ENCODE measurements around the gene EIF4A2. TPM values are rescaled to one million over a fixed set of nuclear protein-coding genes. Genes with fewer than 3 reads are reported as not detected.

Gene EIF4A2
- total RNA-seq, 1 donor from 2014 or later, result 322 TPM

DNA sequence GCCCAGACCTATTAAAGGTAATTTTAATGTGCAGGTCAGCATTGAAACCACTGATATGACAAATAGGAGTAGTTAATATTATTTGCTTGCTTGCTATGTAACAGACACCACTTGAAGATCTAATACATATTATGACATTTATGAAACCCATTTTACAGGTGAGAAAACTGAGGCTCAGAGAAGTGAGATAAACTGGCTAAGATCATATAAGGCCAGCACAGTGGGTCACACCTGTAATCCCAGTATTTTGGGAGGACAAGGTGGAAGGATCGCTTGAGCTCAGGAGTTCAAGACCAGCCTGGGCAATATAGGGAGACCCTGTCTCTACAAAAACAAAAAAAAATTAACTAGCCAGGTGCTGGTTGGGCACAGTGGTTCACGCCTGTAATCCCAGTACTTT, 33.1 kb upstream of the EIF4A2 start:
- Mint-ChIP-seq H3K4me1 (ENCODE audit: low read depth) (peaks cover 16% of the 10 kb centered on the region), H3K9me3 (ENCODE audit: low read depth) (no peaks in the 10 kb centered on the region), H3K27ac (ENCODE audit: unreplicated experiment) (no peak overlapping the region), H3K4me3 (ENCODE audit: unreplicated experiment) (no peak overlapping the region), H3K36me3 (ENCODE audit: low read depth) (no peaks in the 10 kb centered on the region), H3K27me3 (ENCODE audit: low read depth) (no peaks in the 10 kb centered on the region)
- TF ChIP-seq, protein P1, sequence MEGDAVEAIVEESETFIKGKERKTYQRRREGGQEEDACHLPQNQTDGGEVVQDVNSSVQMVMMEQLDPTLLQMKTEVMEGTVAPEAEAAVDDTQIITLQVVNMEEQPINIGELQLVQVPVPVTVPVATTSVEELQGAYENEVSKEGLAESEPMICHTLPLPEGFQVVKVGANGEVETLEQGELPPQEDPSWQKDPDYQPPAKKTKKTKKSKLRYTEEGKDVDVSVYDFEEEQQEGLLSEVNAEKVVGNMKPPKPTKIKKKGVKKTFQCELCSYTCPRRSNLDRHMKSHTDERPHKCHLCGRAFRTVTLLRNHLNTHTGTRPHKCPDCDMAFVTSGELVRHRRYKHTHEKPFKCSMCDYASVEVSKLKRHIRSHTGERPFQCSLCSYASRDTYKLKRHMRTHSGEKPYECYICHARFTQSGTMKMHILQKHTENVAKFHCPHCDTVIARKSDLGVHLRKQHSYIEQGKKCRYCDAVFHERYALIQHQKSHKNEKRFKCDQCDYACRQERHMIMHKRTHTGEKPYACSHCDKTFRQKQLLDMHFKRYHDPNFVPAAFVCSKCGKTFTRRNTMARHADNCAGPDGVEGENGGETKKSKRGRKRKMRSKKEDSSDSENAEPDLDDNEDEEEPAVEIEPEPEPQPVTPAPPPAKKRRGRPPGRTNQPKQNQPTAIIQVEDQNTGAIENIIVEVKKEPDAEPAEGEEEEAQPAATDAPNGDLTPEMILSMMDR (IDR thresholded peaks at IDR 0.05), result no peak
- DNase-seq (ENCODE audit: low spot score), result no peak

DNA sequence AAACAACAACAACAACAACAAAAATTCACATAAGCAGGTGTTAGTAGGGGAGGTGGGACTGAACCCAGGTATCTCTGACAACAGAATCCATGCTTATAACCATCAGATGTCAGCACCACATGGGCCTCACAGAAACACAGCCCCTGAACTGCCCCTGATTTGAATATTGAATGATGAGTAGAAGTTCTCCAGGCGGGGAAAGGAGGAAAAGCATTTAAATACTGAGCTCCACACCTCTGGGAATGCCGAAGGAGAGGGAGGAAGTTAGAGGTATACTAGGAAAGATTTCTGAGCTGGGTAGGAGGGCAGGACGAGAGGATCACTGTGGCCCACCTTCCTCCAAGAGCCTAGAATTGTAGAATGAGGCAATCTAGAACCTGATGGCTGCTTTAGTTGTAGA, 31.9 kb upstream of the EIF4A2 start:
- H3K4me3 Mint-ChIP-seq (ENCODE audit: unreplicated experiment), result no peak overlapping the region
- H3K27ac Mint-ChIP-seq (ENCODE audit: unreplicated experiment), result no peak overlapping the region
- H3K9me3 Mint-ChIP-seq (ENCODE audit: low read depth), result no peaks in the 10 kb centered on the region
- TF ChIP-seq, protein P1 (IDR thresholded peaks at IDR 0.05), result no peak
- H3K4me1 Mint-ChIP-seq (ENCODE audit: low read depth), result peaks cover 9% of the 10 kb centered on the region
- no peak for DNase-seq (ENCODE audit: low spot score)
- no peaks in the 10 kb centered on the region for H3K36me3 Mint-ChIP-seq (ENCODE audit: low read depth)
- no peaks in the 10 kb centered on the region for H3K27me3 Mint-ChIP-seq (ENCODE audit: low read depth)

DNA sequence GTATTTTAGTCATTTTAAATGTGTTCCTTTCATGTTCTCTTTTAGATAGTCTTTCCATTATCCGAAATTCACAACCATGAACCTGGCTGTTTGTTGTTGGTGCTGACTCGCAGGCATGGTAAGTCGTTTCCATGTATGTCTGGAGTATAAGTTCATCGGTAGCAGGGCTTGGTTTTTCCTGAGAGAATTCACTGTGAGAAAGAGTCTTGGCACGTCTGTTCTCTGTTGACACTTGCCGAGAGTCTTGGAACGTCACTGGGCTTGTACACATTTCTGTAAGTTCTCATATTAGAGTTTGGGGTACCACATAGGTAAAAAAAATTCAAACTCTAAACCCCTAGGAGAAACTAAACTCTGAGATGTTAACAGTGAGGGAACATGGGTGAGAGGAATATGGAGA, 29.4 kb upstream of the EIF4A2 start:
- no peak for DNase-seq (ENCODE audit: low spot score)
- no peaks in the 10 kb centered on the region for H3K36me3 Mint-ChIP-seq (ENCODE audit: low read depth)
- peaks cover 2% of the 10 kb centered on the region for H3K27me3 Mint-ChIP-seq (ENCODE audit: low read depth)
- H3K4me1 Mint-ChIP-seq (ENCODE audit: low read depth), result peaks cover 9% of the 10 kb centered on the region
- H3K9me3 Mint-ChIP-seq (ENCODE audit: low read depth), result no peaks in the 10 kb centered on the region
- no peak overlapping the region for H3K27ac Mint-ChIP-seq (ENCODE audit: unreplicated experiment)
- TF ChIP-seq, protein P1 (IDR thresholded peaks at IDR 0.05), result no peak
- no peak overlapping the region for H3K4me3 Mint-ChIP-seq (ENCODE audit: unreplicated experiment)

DNA sequence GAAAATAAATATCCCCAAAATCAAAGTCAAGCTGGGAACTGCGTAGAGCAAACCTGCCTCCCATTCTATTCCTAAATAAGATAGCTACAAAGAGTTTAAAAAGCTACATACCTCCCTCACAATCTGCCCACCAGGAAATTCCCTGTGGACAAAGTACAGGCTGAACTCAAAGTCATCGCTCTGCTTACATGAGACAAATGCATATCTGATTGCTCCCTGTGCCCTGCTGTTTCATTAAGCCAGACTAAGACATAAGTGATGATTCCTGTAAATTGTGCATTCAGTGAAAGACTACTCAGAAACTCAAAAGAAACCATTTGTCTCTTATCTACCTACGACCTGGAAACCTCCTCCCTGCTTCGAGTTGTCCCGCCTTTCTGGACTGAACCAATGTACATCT, 28.5 kb upstream of the EIF4A2 start:
- Mint-ChIP-seq H3K4me3 (ENCODE audit: unreplicated experiment) (no peak overlapping the region), H3K4me1 (ENCODE audit: low read depth) (peaks cover 9% of the 10 kb centered on the region), H3K27ac (ENCODE audit: unreplicated experiment) (no peak overlapping the region), H3K9me3 (ENCODE audit: low read depth) (no peaks in the 10 kb centered on the region), H3K27me3 (ENCODE audit: low read depth) (peaks cover 2% of the 10 kb centered on the region), H3K36me3 (ENCODE audit: low read depth) (no peaks in the 10 kb centered on the region)
- TF ChIP-seq, protein P1 (IDR thresholded peaks at IDR 0.05), result no peak
- DNase-seq (ENCODE audit: low spot score), result no peak

DNA sequence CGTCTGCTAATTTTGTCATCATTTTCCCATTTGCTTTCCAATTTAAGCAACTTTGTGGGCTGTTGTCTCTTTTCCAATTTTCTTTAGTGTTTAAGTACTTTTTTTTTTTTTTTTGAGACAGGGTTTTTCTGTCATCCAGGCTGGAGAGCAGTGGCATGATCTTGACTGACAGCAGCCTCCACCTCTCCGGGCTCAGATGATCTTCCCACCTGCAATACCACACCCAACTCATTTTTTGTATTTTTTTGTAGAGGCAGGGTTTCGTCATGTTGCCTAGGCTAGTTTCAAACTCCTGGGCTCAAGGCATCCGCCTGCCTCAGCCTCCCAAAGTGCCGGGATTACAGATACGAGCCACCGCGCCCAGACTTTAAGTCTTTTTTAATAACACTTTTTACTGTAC, 26.2 kb upstream of the EIF4A2 start:
- H3K4me1 Mint-ChIP-seq (ENCODE audit: low read depth), result peaks cover 9% of the 10 kb centered on the region
- H3K4me3 Mint-ChIP-seq (ENCODE audit: unreplicated experiment), result no peak overlapping the region
- TF ChIP-seq, protein P1 (IDR thresholded peaks at IDR 0.05), result no peak
- H3K27me3 Mint-ChIP-seq (ENCODE audit: low read depth), result peaks cover 2% of the 10 kb centered on the region
- H3K27ac Mint-ChIP-seq (ENCODE audit: unreplicated experiment), result no peak overlapping the region
- DNase-seq (ENCODE audit: low spot score), result no peak
- H3K36me3 Mint-ChIP-seq (ENCODE audit: low read depth), result no peaks in the 10 kb centered on the region
- no peaks in the 10 kb centered on the region for H3K9me3 Mint-ChIP-seq (ENCODE audit: low read depth)

Data from chondrocyte (in vitro differentiated cells).